IgD-negative memory B cell (primary cell): ENCODE data around the gene ETV6. TPM values are rescaled to one million over a fixed set of nuclear protein-coding genes. Genes with fewer than 3 reads are reported as not detected.

ENCODE experiments used
- H3K27ac Mint-ChIP-seq, 3 donors: one replicate each; pipeline ENCODE4 v1.8.0; 2020 to 2022; ENCODE audit warnings: mild to moderate bottlenecking in 3 of 3, mixed read lengths in 3 of 3, moderate library complexity in 1 of 3
- H3K27me3 Mint-ChIP-seq: one replicate; pipeline ENCODE4 v1.8.0; 2021; ENCODE audit warnings: mixed read lengths
- H3K36me3 Mint-ChIP-seq: one replicate; pipeline ENCODE4 v1.8.0; 2020; ENCODE audit warnings: mild to moderate bottlenecking, mixed read lengths
- H3K4me1 Mint-ChIP-seq, 3 donors: one replicate each; pipeline ENCODE4 v1.8.0; 2020 to 2022; ENCODE audit warnings: mixed read lengths in 3 of 3, mild to moderate bottlenecking in 1 of 3
- H3K4me3 Mint-ChIP-seq, 4 donors: one replicate each; pipeline ENCODE4 v1.8.0; 2020 to 2022; ENCODE audit warnings: mild to moderate bottlenecking in 4 of 4, mixed read lengths in 4 of 4, moderate library complexity in 3 of 4
- H3K9me3 Mint-ChIP-seq, 3 donors: one replicate each; pipeline ENCODE4 v1.8.0; 2020 to 2021; ENCODE audit warnings: mixed read lengths in 3 of 3, mild to moderate bottlenecking in 1 of 3
- polyA plus RNA-seq: library from polyadenylated mRNA; unstranded; fragments of 300-500 nt; fragmentation: Illumina TruSeq; gene quantifications from one replicate; pipeline ENCODE4 v1.2.3, GENCODE V29; 2021

Gene ETV6
- polyA plus RNA-seq, 1 donor from 2014 or later, result 9.8 TPM

DNA sequence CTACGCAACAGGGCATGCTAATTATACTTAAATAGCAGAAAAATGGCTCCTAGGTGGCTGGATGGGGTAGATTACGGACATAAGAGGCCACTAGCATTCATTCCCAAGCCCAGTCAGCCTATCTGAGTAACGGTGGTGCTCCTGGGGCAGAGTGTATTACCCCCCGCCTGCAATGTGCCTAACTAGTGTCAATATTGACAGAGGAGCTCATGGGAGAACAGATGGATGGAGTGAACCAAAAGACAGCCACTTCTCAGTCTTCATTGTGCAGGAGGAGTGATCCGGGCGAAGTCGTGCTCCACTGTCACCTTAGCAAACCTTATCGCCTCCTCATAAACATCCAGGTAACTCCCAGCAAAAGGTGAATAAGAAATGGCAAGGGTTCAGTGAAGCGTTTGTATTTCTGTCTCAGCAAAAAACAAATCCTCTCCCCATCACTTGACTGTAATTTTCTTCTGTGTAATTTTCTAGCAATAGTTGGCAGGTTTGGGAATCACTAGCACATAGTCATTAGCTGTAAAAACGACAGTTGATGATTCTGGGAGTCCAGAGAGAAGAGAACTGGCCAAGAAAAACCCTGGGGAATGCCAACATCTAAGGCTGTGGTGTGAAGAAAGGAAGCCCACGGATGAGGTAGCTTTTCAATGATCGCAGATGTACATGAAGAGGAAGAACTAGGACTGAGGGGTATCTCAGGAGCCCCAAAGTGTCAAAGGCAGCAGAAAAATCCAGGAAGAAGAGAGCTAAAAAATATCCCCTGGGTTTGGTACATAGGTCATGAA lies 294.6 kb downstream of the ETV6 start:
- Mint-ChIP-seq H3K27ac (no peak overlapping the region), H3K4me3 (no peak overlapping the region), H3K9me3 (no peaks in the 10 kb centered on the region), H3K4me1 (peaks cover 0 to 3% (median 0%) of the 10 kb centered on the region in 3 donors), H3K36me3 (peaks cover 5% of the 10 kb centered on the region), H3K27me3 (peaks cover 11% of the 10 kb centered on the region)
